Measurements from ENCODE around the gene PTCRA. TPM values are rescaled to one million over a fixed set of nuclear protein-coding genes. Genes with fewer than 3 reads are reported as not detected.

Gene PTCRA
- total RNA-seq, 1 experiment from 2014 or later, result not detected

GRCh38 chr6:42958125-42958524, 42.3 kb downstream of the PTCRA start:
- TF ChIP-seq CTCF (conservative IDR thresholded peaks at IDR 0.05; ENCODE audit: low read depth, low read length) (no peak), EZH2phosphoT487 (IDR thresholded peaks at IDR 0.05; ENCODE audit: borderline replicate concordance, low read length) (no peak), EZH2 (IDR thresholded peaks at IDR 0.05; ENCODE audit: low read length, unreplicated experiment) (no peak)
- no peaks in the 10 kb centered on the region for H3F3A ChIP-seq (ENCODE audit: low read length, unreplicated experiment)
- H3K79me2 ChIP-seq (ENCODE audit: low read length), result no peaks in the 10 kb centered on the region
- DNase-seq (no peak), ATAC-seq (no peak)
- H4K20me1 ChIP-seq (ENCODE audit: low read length), result no peaks in the 10 kb centered on the region
- H3K27ac ChIP-seq (ENCODE audit: low read length), result no peak overlapping the region
- H3K4me2 ChIP-seq (ENCODE audit: low read length), result no peak overlapping the region
- intact Hi-C loops (cut with micrococcal nuclease), result no loop called here
- no peaks in the 10 kb centered on the region for H3K27me3 ChIP-seq (ENCODE audit: low read length)
- CTCF ChIA-PET, result no interaction called here
- no peak overlapping the region for H3K9ac ChIP-seq (ENCODE audit: low read length)
- POLR2A ChIA-PET (ENCODE audit: unreplicated experiment), result no interaction called here
- H3K9me3 ChIP-seq (ENCODE audit: low read length), result no peaks in the 10 kb centered on the region
- no peaks in the 10 kb centered on the region for H3K36me3 ChIP-seq (ENCODE audit: low read depth, low read length)
- H3K4me1 ChIP-seq (ENCODE audit: insufficient read depth, low read length), result peaks cover 15% of the 10 kb centered on the region; the same call in 1 of the 2 replicates
- no peak overlapping the region for H3K4me3 ChIP-seq (ENCODE audit: low read length)
- no TSS peak for BruUV-seq (replicated peaks)
- no peak overlapping the region for H2AFZ ChIP-seq (ENCODE audit: low read length)
- H3K9me2 ChIP-seq (replicated peaks; ENCODE audit: low read length), result no peaks in the 10 kb centered on the region

GRCh38 chr6:42959917-42960242, 44.0 kb downstream of the PTCRA start:
- Histone ChIP-seq H3K4me3 (ENCODE audit: low read length) (peak overlapping the region; percentile 79), H3K4me1 (ENCODE audit: insufficient read depth, low read length) (peaks cover 15% of the 10 kb centered on the region; the same call in 1 of the 2 replicates), H3K27ac (ENCODE audit: low read length) (no peak overlapping the region), H2AFZ (ENCODE audit: low read length) (peak overlapping the region; percentile 92), H3K9me2 (replicated peaks; ENCODE audit: low read length) (no peaks in the 10 kb centered on the region), H3K36me3 (ENCODE audit: low read depth, low read length) (no peaks in the 10 kb centered on the region; the same call in 1 of the 2 replicates), H3K9ac (ENCODE audit: low read length) (no peak overlapping the region), H3K9me3 (ENCODE audit: low read length) (no peaks in the 10 kb centered on the region), H3K79me2 (ENCODE audit: low read length) (no peaks in the 10 kb centered on the region), H3K27me3 (ENCODE audit: low read length) (no peaks in the 10 kb centered on the region), H4K20me1 (ENCODE audit: low read length) (no peaks in the 10 kb centered on the region), H3K4me2 (ENCODE audit: low read length) (peak overlapping the region; percentile 100), H3F3A (ENCODE audit: low read length, unreplicated experiment) (no peaks in the 10 kb centered on the region)
- no TSS peak for BruUV-seq (replicated peaks)
- TF ChIP-seq EZH2phosphoT487 (IDR thresholded peaks at IDR 0.05; ENCODE audit: borderline replicate concordance, low read length) (no peak), EZH2 (IDR thresholded peaks at IDR 0.05; ENCODE audit: low read length, unreplicated experiment) (no peak), CTCF (conservative IDR thresholded peaks at IDR 0.05; ENCODE audit: low read depth, low read length) (no peak)
- ChIA-PET CTCF (no interaction called here), POLR2A (ENCODE audit: unreplicated experiment) (interaction anchor here (0.6 kb wide), 1 partner anchor 175 kb away, joined by 4 read pairs; no protein-coding TSS in a partner anchor)
- DNase-seq (no peak), ATAC-seq (no peak)
- intact Hi-C loops (cut with micrococcal nuclease), result loop anchor here (1.0 kb wide), 1 partner anchor 59 kb away; no protein-coding TSS in a partner anchor

GRCh38 chr6:42960243-42961019, 44.6 kb downstream of the PTCRA start, which contains the start of gene GNMT:
Gene GNMT (plus strand): TSS chr6:42960754. CDS start chr6:42960768, 14 bp downstream.
- Histone ChIP-seq H3K9me3 (ENCODE audit: low read length) (no peaks in the 10 kb centered on the region), H3K27me3 (ENCODE audit: low read length) (no peaks in the 10 kb centered on the region), H3K36me3 (ENCODE audit: low read depth, low read length) (no peaks in the 10 kb centered on the region; the same call in 1 of the 2 replicates), H3K9ac (ENCODE audit: low read length) (peak within 1 kb of the TSS; percentile 24; the same call in 1 of the 2 replicates), H3K4me3 (ENCODE audit: low read length) (peak within 1 kb of the TSS; percentile 79), H3K9me2 (replicated peaks; ENCODE audit: low read length) (no peaks in the 10 kb centered on the region), H3K4me1 (ENCODE audit: insufficient read depth, low read length) (peaks cover 15% of the 10 kb centered on the region; the same call in 1 of the 2 replicates), H2AFZ (ENCODE audit: low read length) (peak within 1 kb of the TSS; percentile 92), H4K20me1 (ENCODE audit: low read length) (no peaks in the 10 kb centered on the region), H3K4me2 (ENCODE audit: low read length) (peak within 1 kb of the TSS; percentile 100), H3F3A (ENCODE audit: low read length, unreplicated experiment) (no peaks in the 10 kb centered on the region), H3K27ac (ENCODE audit: low read length) (no peak within 1 kb of the TSS), H3K79me2 (ENCODE audit: low read length) (no peaks in the 10 kb centered on the region)
- DNase-seq (peak; percentile 74), ATAC-seq (peak; percentile 85)
- ChIA-PET CTCF (no interaction called here), POLR2A (ENCODE audit: unreplicated experiment) (interaction anchor here (0.6 kb wide), 2 partner anchors 18 to 176 kb away, joined by 4 to 6 read pairs; no protein-coding TSS in a partner anchor)
- TF ChIP-seq EZH2phosphoT487 (IDR thresholded peaks at IDR 0.05; ENCODE audit: borderline replicate concordance, low read length) (no peak), EZH2 (IDR thresholded peaks at IDR 0.05; ENCODE audit: low read length, unreplicated experiment) (no peak), CTCF (conservative IDR thresholded peaks at IDR 0.05; ENCODE audit: low read depth, low read length) (no peak)
- intact Hi-C loops (cut with micrococcal nuclease), result loop anchor here (1.0 kb wide), 1 partner anchor 59 kb away; no protein-coding TSS in a partner anchor
- no TSS peak for BruUV-seq (replicated peaks)

Data from PC-3 (cell line).